Activated T-cell treated with anti-CD3 and anti-CD28 coated beads for 1 hour (primary cell): Measurements from ENCODE around the gene THOC5.
A peak's percentile ranks its signal among the peaks of the same experiment; 100 is the strongest.
"Not testable (repeated sequence)": the region's sequence is repeated elsewhere in the genome, so short reads cannot be mapped to it uniquely, and the experiment has no call there.

Source experiments
- DNase-seq: peaks from one replicate; pipeline ENCODE4 v3.0.0-alpha.2; 2020; ENCODE audit warnings: low read depth

THOC5 gene

GRCh38 chr22:29553351-29554224 lies at the start of gene THOC5:
THOC5 (minus strand) TSS chr22:29553757; CDS start chr22:29549147, 4,610 bp downstream.
- peak; percentile 80 for DNase-seq

GRCh38 chr22:29598684-29599020 lies 45.1 kb upstream of the THOC5 start:
- no peak for DNase-seq

- DNase-seq: not testable (repeated sequence)
Observed at GRCh38 chr22:29597871-29598683, 44.5 kb upstream of the THOC5 start.

GRCh38 chr22:29596408-29596807 lies 42.9 kb upstream of the THOC5 start:
- DNase-seq: no peak

- DNase-seq: not testable (repeated sequence)
Observed at GRCh38 chr22:29594447-29594846, 40.9 kb upstream of the THOC5 start.

- DNase-seq: no peak
Observed at GRCh38 chr22:29593923-29594322, 40.4 kb upstream of the THOC5 start.

- no peak for DNase-seq
Observed at GRCh38 chr22:29587938-29588699, 34.6 kb upstream of the THOC5 start.

- not testable (repeated sequence) for DNase-seq
Observed at GRCh38 chr22:29586193-29586705, 32.7 kb upstream of the THOC5 start.

- DNase-seq: no peak
Observed at GRCh38 chr22:29584975-29585374, 31.4 kb upstream of the THOC5 start.

GRCh38 chr22:29581799-29582198 lies 28.2 kb upstream of the THOC5 start:
- DNase-seq: no peak

GRCh38 chr22:29580200-29580810 lies 26.7 kb upstream of the THOC5 start:
- no peak for DNase-seq

- no peak for DNase-seq
Observed at GRCh38 chr22:29578462-29579200, 25.1 kb upstream of the THOC5 start.

- no peak for DNase-seq
Observed at GRCh38 chr22:29574762-29575450, 21.3 kb upstream of the THOC5 start.

- no peak for DNase-seq
Observed at GRCh38 chr22:29570912-29571549, 17.5 kb upstream of the THOC5 start.

- DNase-seq: no peak
Observed at GRCh38 chr22:29570456-29570855, 16.9 kb upstream of the THOC5 start.

- DNase-seq: no peak
Observed at GRCh38 chr22:29569011-29569678, 15.6 kb upstream of the THOC5 start.

- DNase-seq: no peak
Observed at GRCh38 chr22:29567338-29567737, 13.8 kb upstream of the THOC5 start.

- DNase-seq: not testable (repeated sequence)
Observed at GRCh38 chr22:29566513-29566912, 13.0 kb upstream of the THOC5 start.
